Natural killer cell (primary cell): Measurements from ENCODE around the gene TNFSF11. TPM values are rescaled to one million over a fixed set of nuclear protein-coding genes. Genes with fewer than 3 reads are reported as not detected.
"Not testable (repeated sequence)": the region's sequence is repeated elsewhere in the genome, so short reads cannot be mapped to it uniquely, and the experiment has no call there.

Source experiments
- ATAC-seq, 3 donors: fragments of 150-1000 bp in 2 of 3; fragments of 200-7000 bp in 1 of 3; cut with Tn5 transposase; 1 replicate in 1 of 3; 2 replicates in 2 of 3; pipeline ENCODE4 v1.10.0; 2021; ENCODE audit warnings: mild to moderate bottlenecking in 2 of 3, moderate library complexity in 2 of 3
- DNase-seq, 2 donors: peaks; one replicate each; pipeline versions ENCODE4 v3.0.0 to v3.0.0-alpha.2; 2013 to 2021; ENCODE audit warnings: mixed read lengths in 1 of 2
- H3K27ac ChIP-seq: one replicate; pipeline ENCODE4 v1.5.1; 2013; ENCODE audit warnings: mild to moderate bottlenecking, low read length
- H3K27me3 ChIP-seq: one replicate; pipeline ENCODE4 v1.6.1; 2013; ENCODE audit warnings: low read length; ENCODE audit not compliant: control insufficient read depth, insufficient read depth
- H3K36me3 ChIP-seq: one replicate; pipeline ENCODE4 v1.6.1; 2013; ENCODE audit warnings: low read length; ENCODE audit not compliant: control insufficient read depth, insufficient read depth
- H3K4me1 ChIP-seq: one replicate; pipeline ENCODE4 v1.6.1; 2013; ENCODE audit warnings: low read length; ENCODE audit not compliant: control insufficient read depth, insufficient read depth
- H3K4me3 ChIP-seq: one replicate; pipeline ENCODE4 v1.5.1; 2013; ENCODE audit warnings: low read length
- H3K9me3 ChIP-seq: one replicate; pipeline ENCODE4 v1.6.1; 2013; ENCODE audit warnings: low read length; ENCODE audit not compliant: control insufficient read depth, insufficient read depth
- H3K27ac Mint-ChIP-seq, 2 donors: one replicate each; pipeline ENCODE4 v1.8.0; 2022; ENCODE audit warnings: mild to moderate bottlenecking in 2 of 2, mixed read lengths in 2 of 2, moderate library complexity in 1 of 2
- H3K27me3 Mint-ChIP-seq, 2 donors: one replicate each; pipeline ENCODE4 v1.8.0; 2022; ENCODE audit warnings: low read depth in 2 of 2, mixed read lengths in 2 of 2
- H3K36me3 Mint-ChIP-seq: one replicate; pipeline ENCODE4 v1.8.0; 2022; ENCODE audit warnings: mixed read lengths
- H3K4me1 Mint-ChIP-seq, 2 donors: one replicate each; pipeline ENCODE4 v1.8.0; 2022; ENCODE audit warnings: mixed read lengths in 2 of 2
- H3K4me3 Mint-ChIP-seq: one replicate; pipeline ENCODE4 v1.8.0; 2022; ENCODE audit warnings: mild to moderate bottlenecking, moderate library complexity, mixed read lengths
- H3K9me3 Mint-ChIP-seq, 2 donors: one replicate each; pipeline ENCODE4 v1.8.0; 2022; ENCODE audit warnings: mixed read lengths in 2 of 2
- WGBS: methylation state at CpG from one replicate; pipeline ENCODE4 v1.1.7; 2013; ENCODE audit warnings: missing lambda C conversion rate; ENCODE audit not compliant: insufficient coverage; 5-methylcytosine and 5-hydroxymethylcytosine counted together
- intact Hi-C: fragments of 100-400 bp; cut with micrococcal nuclease; formaldehyde crosslinking; loops from one replicate; pipeline ENCODE4 v1.14.2; 2022
- total RNA-seq, 4 donors: library from RNA; stranded (reverse); fragments of 120-200 nt in 1 of 4; gene quantifications; one replicate each; pipeline versions ENCODE4 v1.2.3 to v1.2.4, GENCODE V29; 2013 to 2022
- TF ChIP-seq, protein P1 (sequence below): fragments of 200-600 bp; IDR thresholded peaks from one replicate; pipeline ENCODE4 v1.8.0; 2022; ENCODE audit warnings: antibody characterized with exemption

The TNFSF11 gene
- total RNA-seq, 3 donors from 2014 or later (not counting 1 experiment from before 2014, with no cell fraction given), result 0.93 to 2.8 (median 1.0) TPM

DNA sequence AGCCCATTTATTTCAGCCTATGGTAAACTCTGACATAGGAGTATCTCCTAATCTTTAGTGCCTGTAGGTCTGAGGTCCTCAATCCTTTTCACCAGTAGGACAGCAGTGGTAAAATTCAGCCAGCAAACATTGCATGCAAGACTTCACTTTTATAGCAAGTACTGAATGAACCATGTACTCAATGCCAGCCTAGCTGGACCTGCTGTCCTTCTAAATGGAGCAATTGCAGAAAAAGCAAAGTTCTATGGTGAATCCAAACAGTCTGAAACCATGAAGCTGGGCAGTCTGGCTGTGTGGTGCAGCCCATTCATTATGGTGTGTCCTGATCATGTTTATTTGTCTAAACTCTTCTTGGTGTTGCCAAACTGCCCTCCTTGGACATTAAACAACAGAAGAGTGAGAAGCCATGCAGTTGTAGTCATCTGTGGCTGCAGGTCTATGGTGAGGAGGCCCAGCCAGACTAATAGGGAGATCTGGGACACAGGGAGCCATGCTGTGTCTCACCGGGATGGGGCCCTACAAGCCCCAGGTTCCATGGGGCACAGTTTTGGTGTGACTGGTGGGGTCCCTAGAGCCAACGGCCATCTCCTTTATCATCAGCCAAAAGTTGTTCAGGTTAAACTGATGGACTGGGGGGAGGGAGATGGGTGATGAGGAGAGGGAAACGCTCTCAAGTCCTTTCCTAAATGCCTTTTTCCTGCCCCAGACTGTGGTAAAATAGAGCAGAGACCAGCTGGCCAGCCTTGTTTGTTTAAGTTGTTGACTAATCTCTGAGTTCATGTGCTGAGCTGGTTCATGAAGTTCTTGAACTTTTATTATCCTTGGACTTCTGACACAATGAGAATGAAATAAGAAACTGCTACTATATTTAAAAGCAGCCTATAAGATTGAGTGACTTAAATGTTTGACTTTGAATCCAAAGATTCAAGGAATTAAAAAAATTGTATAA, 20.6 kb upstream of the TNFSF11 start:
- Histone ChIP-seq H3K4me3 (no peak overlapping the region), H3K27ac (no peak overlapping the region), H3K9me3 (no peaks in the 10 kb centered on the region), H3K36me3 (no peaks in the 10 kb centered on the region), H3K4me1 (peaks cover 23% of the 10 kb centered on the region), H3K27me3 (no peaks in the 10 kb centered on the region)
- intact Hi-C loops, result no loop called here
- ATAC-seq (no peak), DNase-seq (no peak)
- Mint-ChIP-seq H3K4me1 (peaks cover 31 to 42% of the 10 kb centered on the region in 2 donors), H3K36me3 (no peaks in the 10 kb centered on the region), H3K4me3 (no peak overlapping the region), H3K9me3 (no peaks in the 10 kb centered on the region), H3K27ac (no peak overlapping the region), H3K27me3 (no peaks in the 10 kb centered on the region)
- WGBS, result 96% methylated on average over 3 of the region's 3 CpGs
- TF ChIP-seq, protein P1, sequence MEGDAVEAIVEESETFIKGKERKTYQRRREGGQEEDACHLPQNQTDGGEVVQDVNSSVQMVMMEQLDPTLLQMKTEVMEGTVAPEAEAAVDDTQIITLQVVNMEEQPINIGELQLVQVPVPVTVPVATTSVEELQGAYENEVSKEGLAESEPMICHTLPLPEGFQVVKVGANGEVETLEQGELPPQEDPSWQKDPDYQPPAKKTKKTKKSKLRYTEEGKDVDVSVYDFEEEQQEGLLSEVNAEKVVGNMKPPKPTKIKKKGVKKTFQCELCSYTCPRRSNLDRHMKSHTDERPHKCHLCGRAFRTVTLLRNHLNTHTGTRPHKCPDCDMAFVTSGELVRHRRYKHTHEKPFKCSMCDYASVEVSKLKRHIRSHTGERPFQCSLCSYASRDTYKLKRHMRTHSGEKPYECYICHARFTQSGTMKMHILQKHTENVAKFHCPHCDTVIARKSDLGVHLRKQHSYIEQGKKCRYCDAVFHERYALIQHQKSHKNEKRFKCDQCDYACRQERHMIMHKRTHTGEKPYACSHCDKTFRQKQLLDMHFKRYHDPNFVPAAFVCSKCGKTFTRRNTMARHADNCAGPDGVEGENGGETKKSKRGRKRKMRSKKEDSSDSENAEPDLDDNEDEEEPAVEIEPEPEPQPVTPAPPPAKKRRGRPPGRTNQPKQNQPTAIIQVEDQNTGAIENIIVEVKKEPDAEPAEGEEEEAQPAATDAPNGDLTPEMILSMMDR, result no peak

DNA sequence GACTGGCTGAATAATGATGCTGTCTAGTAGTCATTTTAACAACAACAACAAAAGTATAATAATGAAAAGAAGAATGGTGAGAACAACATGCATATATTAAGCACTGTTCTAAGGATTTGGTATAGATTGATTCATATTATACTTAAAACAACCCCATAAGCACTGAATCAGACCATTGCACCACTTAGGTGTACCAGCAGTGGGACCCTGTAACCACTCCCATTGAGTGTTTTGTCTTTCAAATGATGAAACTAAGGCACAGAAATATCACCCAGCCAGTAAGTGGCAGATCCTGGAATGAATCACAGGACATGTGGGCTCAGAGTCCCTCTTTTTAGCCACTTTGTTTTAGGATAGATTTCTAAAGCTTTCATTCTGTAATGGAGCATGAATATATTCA, 14.9 kb upstream of the TNFSF11 start:
- Histone ChIP-seq H3K4me1 (no peaks in the 10 kb centered on the region), H3K27ac (no peak overlapping the region), H3K36me3 (no peaks in the 10 kb centered on the region), H3K4me3 (no peak overlapping the region), H3K9me3 (no peaks in the 10 kb centered on the region), H3K27me3 (no peaks in the 10 kb centered on the region)
- no peak for ATAC-seq
- Mint-ChIP-seq H3K4me1 (peaks cover 0 to 8% of the 10 kb centered on the region in 2 donors), H3K36me3 (no peaks in the 10 kb centered on the region), H3K9me3 (no peaks in the 10 kb centered on the region), H3K27ac (no peak overlapping the region), H3K27me3 (no peaks in the 10 kb centered on the region), H3K4me3 (no peak overlapping the region)
- no peak for DNase-seq
- intact Hi-C loops, result no loop called here
- TF ChIP-seq, protein P1, result no peak

DNA sequence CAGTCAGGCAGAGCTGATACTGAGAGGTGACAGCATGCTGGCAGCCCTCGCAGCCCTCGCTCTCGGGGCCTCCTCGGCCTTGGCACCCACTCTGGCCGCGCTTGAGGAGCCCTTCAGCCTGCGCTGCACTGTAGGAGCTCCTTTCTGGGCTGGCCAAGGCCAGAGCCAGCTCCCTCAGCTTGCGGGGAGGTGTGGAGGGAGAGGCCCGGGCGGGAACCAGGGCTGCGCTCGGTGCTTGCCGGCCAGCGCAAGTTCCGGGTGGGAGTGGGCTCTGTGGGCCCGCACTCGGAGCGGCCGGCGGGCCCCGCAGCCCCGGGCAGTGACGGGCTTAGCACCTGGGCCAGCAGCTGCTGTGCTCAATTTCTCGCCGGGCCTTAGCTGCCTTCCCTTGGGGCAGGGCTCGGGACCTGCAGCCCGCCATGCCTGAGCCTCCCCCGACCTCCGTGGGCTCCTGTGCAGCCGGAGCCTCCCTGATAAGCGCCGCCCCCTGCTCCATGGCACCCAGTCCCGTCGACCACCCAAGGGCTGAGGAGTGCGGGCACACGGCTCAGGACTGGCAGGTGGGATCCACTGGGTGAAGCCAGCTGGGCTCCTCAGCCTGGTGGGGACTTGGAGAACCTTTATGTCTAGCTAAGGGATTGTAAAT, 14.3 kb upstream of the TNFSF11 start:
- H3K4me3 Mint-ChIP-seq, H3K9me3 ChIP-seq, H3K27ac Mint-ChIP-seq, H3K36me3 Mint-ChIP-seq, intact Hi-C loops, H3K4me3 ChIP-seq, ATAC-seq, H3K27me3 ChIP-seq, H3K4me1 Mint-ChIP-seq, H3K9me3 Mint-ChIP-seq, H3K27me3 Mint-ChIP-seq, DNase-seq, H3K36me3 ChIP-seq, H3K4me1 ChIP-seq, H3K27ac ChIP-seq: not testable (repeated sequence)
- WGBS, result 96% methylated on average over 36 of the region's 36 CpGs

DNA sequence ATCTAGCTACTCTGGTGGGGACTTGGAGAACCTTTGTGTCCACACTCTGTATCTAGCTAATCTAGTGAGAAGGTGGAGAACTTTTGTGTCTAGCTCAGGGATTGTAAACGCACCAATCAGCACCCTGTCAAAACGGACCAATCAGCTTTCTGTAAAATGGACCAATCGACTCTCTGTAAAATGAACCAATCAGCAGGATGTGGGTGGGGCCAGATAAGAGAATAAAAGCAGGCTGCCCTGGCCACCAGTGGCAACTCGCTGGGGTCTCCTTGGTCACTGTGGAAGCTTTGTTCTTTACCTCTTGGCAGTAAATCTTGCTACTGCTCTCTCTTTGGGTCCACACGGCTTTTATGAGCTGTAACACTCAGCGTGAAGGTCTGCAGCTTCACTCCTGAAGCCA, 13.6 kb upstream of the TNFSF11 start:
- H3K4me1 ChIP-seq, H3K36me3 Mint-ChIP-seq, H3K36me3 ChIP-seq, H3K9me3 ChIP-seq, ATAC-seq, H3K4me3 ChIP-seq, DNase-seq, H3K4me1 Mint-ChIP-seq, intact Hi-C loops, H3K27me3 Mint-ChIP-seq, H3K27ac ChIP-seq, H3K9me3 Mint-ChIP-seq, H3K4me3 Mint-ChIP-seq, H3K27me3 ChIP-seq, H3K27ac Mint-ChIP-seq: not testable (repeated sequence)
- 92% methylated on average over 6 of the region's 6 CpGs for WGBS
